Loucy (cell line): ENCODE results near the gene C4orf33.
A peak's percentile ranks its signal among the peaks of the same experiment; 100 is the strongest.

Experiments used
- H2AFZ ChIP-seq: fragments of 200-600 bp; sonication (generic); 2 replicates; pipeline ENCODE4 v1.6.0; 2016; ENCODE audit warnings: antibody characterized with exemption, mild to moderate bottlenecking, low read length, moderate library complexity
- H3F3A ChIP-seq: fragments of 200-600 bp; 2 replicates; pipeline ENCODE4 v1.6.0; 2016; ENCODE audit warnings: antibody characterized with exemption, low read depth, mild to moderate bottlenecking
- H3K27me3 ChIP-seq: fragments of 200-600 bp; sonication (generic); 2 replicates; pipeline ENCODE4 v1.6.1; 2014; ENCODE audit warnings: low read length, mild to moderate bottlenecking; ENCODE audit not compliant: insufficient read depth, poor library complexity, severe bottlenecking
- H3K36me3 ChIP-seq: fragments of 200-600 bp; sonication (generic); 2 replicates; pipeline ENCODE4 v1.6.1; 2016; ENCODE audit warnings: low read length; ENCODE audit not compliant: insufficient read depth
- H3K4me1 ChIP-seq: fragments of 200-600 bp; sonication (generic); 2 replicates; pipeline ENCODE4 v1.5.1; 2014; ENCODE audit warnings: low read length, mild to moderate bottlenecking; ENCODE audit not compliant: insufficient read depth, poor library complexity, severe bottlenecking
- H3K4me2 ChIP-seq: fragments of 200-600 bp; sonication (generic); 2 replicates; pipeline ENCODE4 v1.6.0; 2014; ENCODE audit warnings: antibody characterized with exemption, low read length, low read depth, mild to moderate bottlenecking; ENCODE audit not compliant: poor library complexity, severe bottlenecking
- H3K4me3 ChIP-seq: fragments of 200-600 bp; sonication (generic); 2 replicates; pipeline ENCODE4 v1.5.1; 2014; ENCODE audit warnings: low read length, mild to moderate bottlenecking, mixed read lengths; ENCODE audit not compliant: poor library complexity, severe bottlenecking
- H3K79me2 ChIP-seq: fragments of 200-600 bp; sonication (generic); 2 replicates; pipeline ENCODE4 v1.6.1; 2014; ENCODE audit warnings: low read length; ENCODE audit not compliant: insufficient read depth
- H3K9ac ChIP-seq: fragments of 200-600 bp; sonication (generic); 2 replicates; pipeline ENCODE4 v1.6.0; 2014; ENCODE audit warnings: mild to moderate bottlenecking, low read depth, low read length, moderate library complexity; ENCODE audit not compliant: poor library complexity, severe bottlenecking
- H3K9me2 ChIP-seq: fragments of 200-600 bp; sonication (generic); replicated peaks from 2 replicates; pipeline ENCODE4 v1.6.1; 2016; ENCODE audit warnings: low read depth, low read length, mixed read lengths
- H3K9me3 ChIP-seq: fragments of 200-600 bp; sonication (generic); 2 replicates; pipeline ENCODE4 v1.6.1; 2014; ENCODE audit warnings: mild to moderate bottlenecking, antibody characterized with exemption, low read length, low read depth; ENCODE audit not compliant: insufficient read depth
- H4K20me1 ChIP-seq: fragments of 200-600 bp; sonication (generic); 2 replicates; pipeline ENCODE4 v1.6.0; 2014; ENCODE audit warnings: antibody characterized with exemption, low read length, mild to moderate bottlenecking; ENCODE audit not compliant: insufficient read depth, poor library complexity, severe bottlenecking
- EZH2phosphoT487 ChIP-seq: fragments of 200-600 bp; IDR thresholded peaks from 2 replicates; pipeline ENCODE4 v1.6.1; 2018; ENCODE audit warnings: antibody characterized with exemption, mild to moderate bottlenecking, moderate library complexity, borderline replicate concordance
- TF ChIP-seq, protein P1 (sequence below): fragments of 200-600 bp; sonication (generic); conservative IDR thresholded peaks from 2 replicates; pipeline ENCODE4 v1.5.1; 2014; ENCODE audit warnings: mild to moderate bottlenecking, antibody characterized with exemption, low read length

The C4orf33 gene

DNA sequence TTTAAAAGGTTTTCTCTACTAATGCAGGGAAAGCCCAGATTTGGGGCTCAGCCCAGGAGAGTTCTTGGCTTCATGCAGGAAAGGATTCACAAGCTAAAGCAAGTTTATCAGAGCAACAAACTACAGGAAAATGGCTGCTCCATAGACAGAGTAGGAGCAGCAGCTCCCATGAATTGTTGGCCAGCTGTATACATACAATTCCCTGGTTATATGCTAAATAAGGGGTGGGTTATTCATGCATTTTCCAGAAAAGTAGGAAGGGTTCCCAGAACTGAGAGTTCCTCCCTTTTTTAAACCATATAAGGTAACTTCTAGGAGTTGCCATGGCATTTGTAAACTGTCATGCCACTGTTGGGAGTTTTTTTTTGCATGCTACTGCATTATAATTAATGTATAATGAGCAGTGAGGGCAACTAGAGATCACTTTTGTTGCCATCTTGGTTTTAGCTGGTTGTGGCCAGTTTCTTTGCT, 2.6 kb downstream of the C4orf33 start:
- peaks cover 18% of the 10 kb centered on the region for H3K4me1 ChIP-seq

DNA sequence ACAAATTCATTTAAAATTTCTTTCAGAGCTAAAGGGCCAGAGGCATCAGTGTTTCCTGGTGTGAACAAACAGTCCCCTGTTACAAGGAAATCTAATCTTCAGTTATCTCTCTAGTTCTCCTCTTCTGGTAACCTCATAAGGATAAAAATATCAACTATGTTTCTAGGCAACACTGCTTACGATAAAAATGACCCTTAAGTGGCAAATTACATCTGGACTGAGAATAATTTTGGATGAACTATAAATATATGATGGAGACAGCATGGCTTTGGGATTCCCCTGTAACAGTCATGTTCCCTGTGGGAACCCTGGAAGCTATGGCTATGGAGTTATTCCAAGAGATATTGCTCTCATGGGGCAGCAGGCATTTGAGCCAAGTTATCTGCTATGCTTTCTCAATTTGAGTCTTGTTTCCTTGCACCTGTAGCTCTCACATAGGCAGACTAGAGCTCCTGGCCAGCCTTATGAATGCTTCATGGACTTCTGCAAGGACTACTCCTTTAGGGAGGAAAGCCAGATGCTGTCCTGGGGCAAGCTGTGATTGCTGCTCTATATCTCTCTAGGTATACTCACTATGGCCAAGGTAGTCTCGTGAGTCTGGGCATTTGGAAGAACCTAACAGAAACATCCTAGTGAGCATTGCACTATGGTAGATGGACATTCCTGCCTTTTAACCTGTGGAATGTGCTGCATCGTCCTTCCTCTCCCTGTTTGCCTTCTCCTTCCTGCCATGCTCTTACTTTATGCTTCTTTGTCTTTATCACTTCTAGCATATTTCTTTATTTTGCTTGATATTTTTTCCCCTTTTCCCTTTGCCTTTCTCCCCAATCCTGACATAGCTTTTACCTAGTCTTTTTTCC, 14.2 kb downstream of the C4orf33 start:
- H3K4me1 ChIP-seq: peaks cover 8% of the 10 kb centered on the region
- no peaks in the 10 kb centered on the region for H3K9me3 ChIP-seq
- H3K4me2 ChIP-seq: no peak overlapping the region
- H3F3A ChIP-seq: no peaks in the 10 kb centered on the region
- no peak overlapping the region for H2AFZ ChIP-seq
- H3K79me2 ChIP-seq: no peaks in the 10 kb centered on the region
- H3K9ac ChIP-seq: no peak overlapping the region
- no peak for TF ChIP-seq EZH2phosphoT487
- TF ChIP-seq, protein P1, sequence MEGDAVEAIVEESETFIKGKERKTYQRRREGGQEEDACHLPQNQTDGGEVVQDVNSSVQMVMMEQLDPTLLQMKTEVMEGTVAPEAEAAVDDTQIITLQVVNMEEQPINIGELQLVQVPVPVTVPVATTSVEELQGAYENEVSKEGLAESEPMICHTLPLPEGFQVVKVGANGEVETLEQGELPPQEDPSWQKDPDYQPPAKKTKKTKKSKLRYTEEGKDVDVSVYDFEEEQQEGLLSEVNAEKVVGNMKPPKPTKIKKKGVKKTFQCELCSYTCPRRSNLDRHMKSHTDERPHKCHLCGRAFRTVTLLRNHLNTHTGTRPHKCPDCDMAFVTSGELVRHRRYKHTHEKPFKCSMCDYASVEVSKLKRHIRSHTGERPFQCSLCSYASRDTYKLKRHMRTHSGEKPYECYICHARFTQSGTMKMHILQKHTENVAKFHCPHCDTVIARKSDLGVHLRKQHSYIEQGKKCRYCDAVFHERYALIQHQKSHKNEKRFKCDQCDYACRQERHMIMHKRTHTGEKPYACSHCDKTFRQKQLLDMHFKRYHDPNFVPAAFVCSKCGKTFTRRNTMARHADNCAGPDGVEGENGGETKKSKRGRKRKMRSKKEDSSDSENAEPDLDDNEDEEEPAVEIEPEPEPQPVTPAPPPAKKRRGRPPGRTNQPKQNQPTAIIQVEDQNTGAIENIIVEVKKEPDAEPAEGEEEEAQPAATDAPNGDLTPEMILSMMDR: no peak
- peaks cover 6% of the 10 kb centered on the region; the same call in 1 of the 2 replicates for H3K36me3 ChIP-seq
- no peaks in the 10 kb centered on the region for H3K9me2 ChIP-seq
- H3K27me3 ChIP-seq: no peaks in the 10 kb centered on the region
- no peaks in the 10 kb centered on the region for H4K20me1 ChIP-seq
- H3K4me3 ChIP-seq: no peak overlapping the region

More for the DNA sequence above, 2.6 kb downstream of the C4orf33 start:
- Histone ChIP-seq H3K36me3 (no peaks in the 10 kb centered on the region; the same call in 1 of the 2 replicates), H4K20me1 (no peaks in the 10 kb centered on the region), H3K4me3 (no peak overlapping the region), H3K4me2 (peak overlapping the region; percentile 7), H3K27me3 (no peaks in the 10 kb centered on the region), H3F3A (no peaks in the 10 kb centered on the region), H3K9ac (no peak overlapping the region), H3K9me2 (no peaks in the 10 kb centered on the region), H3K9me3 (no peaks in the 10 kb centered on the region), H2AFZ (no peak overlapping the region), H3K79me2 (peaks cover 9% of the 10 kb centered on the region; the same call in 1 of the 2 replicates)
- TF ChIP-seq, protein P1: no peak
- no peak for TF ChIP-seq EZH2phosphoT487

GRCh38 chr4:129110931-129111330, 15.0 kb downstream of the C4orf33 start:
- no peak for TF ChIP-seq EZH2phosphoT487
- Histone ChIP-seq H2AFZ (no peak overlapping the region), H3K79me2 (no peaks in the 10 kb centered on the region), H3K9me3 (no peaks in the 10 kb centered on the region), H3K27me3 (no peaks in the 10 kb centered on the region), H3K4me3 (no peak overlapping the region), H3K4me1 (peaks cover 8% of the 10 kb centered on the region), H3F3A (no peaks in the 10 kb centered on the region), H3K4me2 (no peak overlapping the region), H3K9ac (no peak overlapping the region), H4K20me1 (no peaks in the 10 kb centered on the region), H3K9me2 (no peaks in the 10 kb centered on the region), H3K36me3 (peaks cover 6% of the 10 kb centered on the region; the same call in 1 of the 2 replicates)
